Kidney capillary endothelial cell (primary cell): ENCODE results near the gene DIAPH1.
A peak's percentile ranks its signal among the peaks of the same experiment; 100 is the strongest.

Experiments
- DNase-seq: peaks from one replicate; pipeline ENCODE4 v3.0.0-alpha.2; 2018; ENCODE audit warnings: low spot score

The DIAPH1 gene

GRCh38 chr5:141618804-141619554 is at the start of gene DIAPH1:
TSS of gene DIAPH1 (minus strand) at chr5:141619000. CDS start at chr5:141618914, 86 bp downstream.
- DNase-seq, result peak; percentile 88

DNA sequence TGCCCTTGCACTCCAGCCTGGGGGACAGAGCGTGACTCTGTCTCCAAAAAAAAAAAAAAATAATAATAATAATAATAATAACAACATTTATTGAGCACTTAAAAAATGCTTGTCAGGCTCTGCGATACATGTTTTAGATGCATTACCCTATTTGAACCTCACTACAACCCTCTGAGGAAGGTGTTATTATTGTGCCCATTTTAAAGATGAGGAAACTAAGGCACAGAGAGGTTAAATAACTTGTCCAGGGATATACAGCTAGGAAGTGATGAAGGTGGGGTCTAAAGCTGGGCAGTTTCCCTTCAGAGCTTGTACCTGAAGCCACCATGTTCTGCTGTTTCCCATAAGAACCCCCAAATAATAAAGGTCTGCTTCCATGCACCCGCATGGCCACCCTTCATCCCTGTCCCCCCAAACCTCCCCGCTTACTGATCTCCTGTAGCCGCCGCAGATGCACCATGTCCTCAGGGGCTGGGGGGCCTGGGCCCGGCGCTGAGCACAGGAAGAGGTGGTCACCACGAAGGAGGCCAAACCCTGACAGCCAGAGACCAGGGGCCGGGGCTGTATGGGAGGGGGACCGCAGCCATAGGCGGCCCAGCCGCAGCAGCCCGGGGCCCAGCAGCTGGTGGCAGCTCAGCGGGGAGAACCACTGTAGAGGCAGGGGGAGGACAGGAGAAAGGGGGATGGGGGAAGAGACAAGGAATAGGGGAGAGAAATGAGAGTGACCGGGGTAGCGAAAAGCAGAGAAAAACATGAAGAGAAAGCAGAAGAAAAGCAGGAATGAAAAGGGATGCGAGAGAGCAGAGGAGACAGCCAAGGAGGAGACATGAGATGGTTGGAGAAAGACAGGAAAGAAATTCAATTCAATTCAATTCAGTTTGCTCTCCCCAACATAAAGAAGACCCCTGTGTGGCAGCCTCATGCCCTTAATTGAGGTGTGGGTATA is 47.5 kb upstream of the DIAPH1 start:
- DNase-seq, result no peak

GRCh38 chr5:141664733-141665461 is 46.1 kb upstream of the DIAPH1 start:
- DNase-seq, result peak; percentile 51

DNA sequence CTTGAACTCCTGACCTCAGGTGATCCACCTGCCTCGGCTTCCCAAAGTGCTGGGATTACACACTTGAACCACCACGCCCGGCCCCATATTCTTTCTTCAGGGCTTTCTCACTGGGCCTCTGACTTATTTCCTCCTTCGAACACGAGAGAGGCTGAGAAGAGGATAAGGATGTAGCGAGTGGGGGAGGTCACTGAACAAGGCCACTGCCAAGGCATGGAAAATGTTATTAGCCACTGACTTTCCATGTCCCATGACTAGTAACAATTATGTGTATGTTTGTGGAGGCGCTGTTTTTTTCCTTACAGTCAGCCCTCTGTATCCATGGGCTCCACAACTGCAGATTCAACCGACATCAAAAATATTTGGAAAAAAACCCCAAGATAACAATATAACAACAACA is 44.7 kb upstream of the DIAPH1 start:
- DNase-seq, result no peak

DNA sequence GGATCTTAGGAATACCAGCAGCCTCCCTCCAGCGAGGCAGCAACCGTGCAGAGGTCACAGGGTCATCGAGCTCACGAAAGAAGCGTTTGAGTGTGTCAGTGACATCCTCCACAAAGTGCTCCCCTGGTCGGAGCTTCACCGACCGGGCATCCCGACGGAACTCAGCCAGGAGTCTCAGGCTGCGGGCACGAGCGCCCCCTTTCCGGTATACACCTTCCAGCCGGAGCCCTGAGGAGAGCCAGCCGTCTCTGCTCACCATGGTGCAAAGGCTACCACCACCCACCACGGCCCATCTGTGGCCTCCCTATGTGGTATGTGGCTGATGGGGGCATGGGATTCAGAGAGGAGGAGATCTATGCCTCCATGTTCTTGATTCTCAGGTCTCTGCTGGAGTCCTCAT is 43.2 kb upstream of the DIAPH1 start:
- no peak for DNase-seq

- peak; percentile 76 for DNase-seq
These were observed 39.2 kb upstream of the DIAPH1 start for GRCh38 chr5:141657937-141658545.

DNA sequence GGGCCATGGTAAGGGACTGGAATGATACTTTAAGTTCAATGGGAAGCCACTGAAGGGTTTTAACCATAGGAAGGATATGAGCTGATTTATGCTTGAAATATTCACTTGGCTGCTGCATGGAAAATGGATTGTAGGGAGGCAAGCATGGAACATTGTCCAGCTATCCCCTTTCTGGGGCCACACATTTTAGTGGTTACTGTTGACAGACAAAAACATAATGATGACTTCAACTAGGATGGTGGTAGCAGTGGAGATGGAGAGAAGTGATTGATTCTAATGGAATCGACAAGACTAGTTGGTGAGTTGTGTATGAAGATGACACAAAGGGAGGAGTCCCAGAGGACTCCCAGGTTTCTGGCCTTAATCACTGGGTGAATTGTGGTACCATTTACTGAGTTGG is 38.6 kb upstream of the DIAPH1 start:
- DNase-seq, result no peak

- DNase-seq, result no peak
These were observed 37.6 kb upstream of the DIAPH1 start for GRCh38 chr5:141656396-141656795.

GRCh38 chr5:141655020-141655419 is 36.2 kb upstream of the DIAPH1 start:
- no peak for DNase-seq

GRCh38 chr5:141654298-141654697 is 35.5 kb upstream of the DIAPH1 start:
- DNase-seq, result no peak

DNA sequence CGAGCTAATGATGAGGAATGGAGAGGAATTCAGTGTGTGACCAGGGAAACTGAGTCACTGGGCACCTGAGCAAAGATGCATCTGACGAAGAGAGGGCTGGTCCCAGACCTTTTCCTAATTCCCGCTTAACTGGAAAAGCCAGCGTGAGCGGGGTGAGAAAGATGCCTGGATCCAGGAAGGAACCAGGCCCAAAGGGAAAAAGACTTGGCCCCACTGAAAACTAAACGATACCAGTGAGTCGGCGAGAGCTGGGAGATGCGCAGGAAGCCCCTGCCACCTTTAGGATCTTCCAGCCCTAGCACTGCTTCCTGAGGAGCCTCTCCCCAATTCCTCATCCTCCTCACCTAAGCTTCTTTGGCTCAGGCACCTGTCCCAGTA is 32.9 kb upstream of the DIAPH1 start:
- DNase-seq, result no peak

DNA sequence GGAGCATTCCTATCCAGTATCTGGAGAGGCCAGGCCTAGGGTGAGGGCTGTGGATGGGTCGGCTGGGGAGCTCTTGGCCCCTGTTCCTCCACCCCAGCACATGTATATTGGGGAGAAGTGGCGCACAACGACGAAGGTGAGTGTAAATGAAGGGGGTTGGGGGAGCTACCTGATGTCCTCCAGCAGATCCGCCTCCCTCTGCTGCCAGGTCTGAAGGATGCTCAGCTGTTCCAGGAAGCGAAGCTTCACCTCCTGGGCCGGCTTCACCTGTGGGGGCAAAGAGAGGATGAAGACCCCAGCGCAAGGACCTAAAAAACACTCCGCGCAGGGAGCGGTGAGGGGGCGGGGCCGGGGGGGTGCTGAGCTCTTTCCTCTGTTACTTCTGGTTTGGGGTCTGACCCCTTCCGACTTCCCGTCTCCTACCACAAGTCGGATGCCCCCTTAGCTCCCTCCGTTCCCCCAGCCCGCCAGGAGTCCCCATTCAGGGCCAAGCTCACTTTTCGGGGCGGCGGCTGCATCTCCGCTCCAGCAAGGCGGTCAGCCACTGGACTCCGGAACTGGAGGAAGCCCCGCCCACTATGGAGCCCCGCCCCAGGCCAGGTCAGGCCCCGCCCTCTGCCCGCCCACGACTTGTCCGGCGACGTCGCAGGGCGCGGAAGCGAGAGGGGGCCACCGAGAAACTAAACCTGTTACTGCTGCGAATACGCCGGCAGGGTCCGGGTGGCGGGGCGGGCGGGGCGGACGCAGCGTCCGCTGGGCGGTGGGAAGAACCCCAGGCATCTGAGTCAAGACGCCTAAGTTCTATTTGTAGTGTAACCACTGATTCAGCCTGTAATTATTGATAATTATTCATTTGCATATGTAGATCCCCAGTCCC is 32.3 kb upstream of the DIAPH1 start, which contains the start of gene FCHSD1:
FCHSD1 (minus strand) TSS at position 568 of the 877 bp plus-strand sequence; CDS start at position 518, 50 bp downstream.
- peak; percentile 82 for DNase-seq

DNA sequence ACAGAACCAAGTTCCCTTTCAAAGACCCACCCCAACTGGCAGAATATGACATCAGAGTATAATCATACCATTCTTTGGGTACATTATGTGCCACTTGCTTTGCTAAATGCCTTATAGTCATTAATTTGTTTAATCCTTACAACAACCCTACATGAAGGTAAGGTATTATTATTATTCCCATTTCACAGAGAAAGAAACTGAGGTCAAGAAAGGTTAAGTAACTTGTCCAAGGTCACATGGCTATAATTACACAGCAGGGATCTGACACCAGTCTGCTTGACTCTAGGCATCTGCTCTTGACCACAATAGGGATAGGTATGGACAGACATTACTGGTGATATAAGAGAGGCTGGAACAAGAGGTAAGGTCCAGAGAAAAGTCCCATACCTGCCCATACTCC is 31.2 kb upstream of the DIAPH1 start:
- no peak for DNase-seq

- no peak for DNase-seq
These were observed 30.4 kb upstream of the DIAPH1 start for GRCh38 chr5:141649056-141649688.

DNA sequence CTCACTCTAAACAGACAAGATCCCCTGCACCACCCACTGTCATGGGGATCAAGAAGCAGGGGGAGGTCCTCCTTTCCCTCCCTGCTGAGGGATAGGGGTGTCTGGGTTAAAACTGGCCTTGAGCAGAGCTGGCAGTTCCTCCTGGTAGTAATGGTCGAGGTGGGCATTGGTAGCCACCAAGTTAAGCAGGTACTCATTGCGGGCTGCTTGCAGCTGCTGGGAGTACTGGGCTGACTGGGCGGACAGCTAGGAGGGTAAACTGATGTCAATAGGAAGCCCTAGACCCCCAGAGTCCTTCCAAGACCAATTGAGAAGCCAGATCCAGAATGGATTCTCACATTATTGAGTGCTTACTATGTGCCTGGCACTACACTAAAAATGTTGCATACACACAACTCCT is 29.1 kb upstream of the DIAPH1 start:
- no peak for DNase-seq

DNA sequence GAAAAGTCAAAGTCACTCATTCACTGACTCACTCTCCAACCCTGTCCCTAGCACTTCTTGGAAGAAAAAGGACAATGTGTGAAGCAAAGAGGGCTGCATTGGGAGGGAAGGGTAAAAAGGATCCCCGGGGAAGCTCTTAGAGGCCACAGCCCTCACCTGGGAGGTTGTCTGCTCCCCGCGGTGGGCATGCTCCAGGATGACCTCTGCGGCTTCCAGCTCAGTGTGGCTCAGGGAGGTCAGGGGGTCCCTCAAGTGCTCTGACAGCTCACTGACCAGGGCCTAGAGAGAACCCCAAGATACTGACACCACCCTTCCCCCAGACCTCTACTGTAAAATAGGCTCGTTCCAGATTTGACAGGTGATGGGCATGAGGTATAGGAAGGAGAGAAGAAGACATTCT is 28.4 kb upstream of the DIAPH1 start:
- DNase-seq, result no peak

DNA sequence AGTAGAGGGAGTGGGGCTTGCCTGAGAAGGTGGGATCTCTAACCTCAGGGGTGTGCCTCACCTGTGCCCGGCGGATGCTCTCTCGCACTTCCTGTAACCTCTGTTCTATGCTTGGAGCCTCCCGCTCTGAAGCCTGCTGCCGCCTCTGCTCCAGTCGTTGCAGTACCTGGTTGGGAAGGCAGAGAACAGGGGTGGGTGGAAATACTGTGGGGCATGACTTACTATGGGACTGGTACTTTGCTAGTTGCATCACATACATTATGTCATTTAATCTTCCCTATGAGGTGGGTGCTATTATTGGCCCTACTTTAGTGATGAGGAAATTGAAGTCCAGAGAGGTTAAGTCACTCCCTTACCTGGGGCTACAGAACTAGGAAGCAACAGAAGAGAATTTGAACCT is 27.2 kb upstream of the DIAPH1 start:
- no peak for DNase-seq

DNA sequence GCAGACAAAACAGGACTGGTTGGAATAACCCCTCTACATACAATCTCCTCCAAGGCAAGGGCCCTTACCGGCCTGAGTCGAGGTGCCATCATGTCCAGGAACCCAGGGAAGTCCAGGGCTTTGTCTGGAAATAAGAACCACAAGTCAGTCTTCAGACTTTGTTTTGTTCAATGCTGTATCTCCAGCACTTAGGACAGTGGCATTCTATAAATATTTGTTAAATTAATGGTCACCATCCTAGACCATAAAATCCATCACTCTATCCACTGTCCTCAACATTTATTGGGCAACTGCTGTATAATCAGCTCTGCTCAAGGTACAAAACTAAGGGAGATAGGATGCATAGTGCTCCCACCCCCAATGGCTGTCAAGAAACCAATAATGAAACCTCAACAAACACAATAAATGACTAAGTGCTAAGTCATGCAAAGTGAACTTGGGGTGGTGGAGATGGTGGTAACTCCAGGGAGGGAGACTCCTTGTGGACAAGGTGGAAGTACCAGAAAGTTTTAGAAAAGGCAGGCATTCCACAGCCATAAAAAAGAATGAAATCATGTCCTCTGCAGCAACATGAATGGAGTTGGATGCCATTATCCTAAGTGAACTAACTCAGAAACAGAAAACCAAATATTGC is 23.0 kb upstream of the DIAPH1 start:
- DNase-seq, result peak; percentile 87

- DNase-seq, result no peak
These were observed 21.9 kb upstream of the DIAPH1 start for GRCh38 chr5:141640698-141641097.

- no peak for DNase-seq
These were observed 21.2 kb upstream of the DIAPH1 start for GRCh38 chr5:141640051-141640415.
